HG02970 (cell line): ENCODE results near the gene GABBR2.

Source experiments
- ATAC-seq: cut with Tn5 transposase; IDR thresholded peaks from one replicate; pipeline ENCODE4 v1.9.1; 2021; ENCODE audit warnings: mild to moderate bottlenecking, moderate library complexity, moderate number of reproducible peaks; ENCODE audit not compliant: unreplicated experiment, low FRiP score

GABBR2 gene

DNA sequence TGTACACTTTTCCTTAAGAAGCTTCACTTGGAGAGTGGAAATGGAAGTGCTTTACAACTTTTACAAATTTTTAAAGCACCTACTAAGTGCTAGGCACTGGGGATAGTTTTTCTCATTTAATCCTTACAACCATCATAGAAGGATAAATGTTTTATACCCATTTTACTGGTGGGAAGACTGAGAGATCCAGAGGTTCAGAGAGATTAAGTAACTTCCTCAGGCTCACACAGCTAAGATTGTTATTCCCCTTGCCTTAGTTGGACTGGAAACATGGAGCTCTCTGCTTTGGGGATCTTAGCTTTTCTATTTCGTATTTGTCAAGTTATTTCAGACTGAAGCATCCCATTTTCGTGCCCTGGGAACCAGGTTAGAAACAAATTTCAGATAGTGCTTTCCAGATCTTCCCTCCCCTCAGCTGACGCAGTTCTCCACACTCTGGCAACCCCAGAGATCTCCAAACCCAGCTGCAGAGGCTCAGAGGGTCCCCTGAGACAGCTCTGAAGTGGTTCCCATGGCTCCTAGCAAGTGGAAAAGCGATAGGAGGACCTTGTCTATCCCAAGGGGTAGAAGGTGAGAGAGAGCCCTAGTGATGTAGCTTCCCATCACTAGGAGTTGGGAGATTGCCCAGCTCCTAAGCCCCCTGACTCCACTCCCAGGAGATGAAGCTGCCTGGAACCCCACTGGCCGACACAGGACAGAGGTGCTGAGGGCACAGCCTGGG is 16.2 kb upstream of the GABBR2 start:
- ATAC-seq, result no peak

DNA sequence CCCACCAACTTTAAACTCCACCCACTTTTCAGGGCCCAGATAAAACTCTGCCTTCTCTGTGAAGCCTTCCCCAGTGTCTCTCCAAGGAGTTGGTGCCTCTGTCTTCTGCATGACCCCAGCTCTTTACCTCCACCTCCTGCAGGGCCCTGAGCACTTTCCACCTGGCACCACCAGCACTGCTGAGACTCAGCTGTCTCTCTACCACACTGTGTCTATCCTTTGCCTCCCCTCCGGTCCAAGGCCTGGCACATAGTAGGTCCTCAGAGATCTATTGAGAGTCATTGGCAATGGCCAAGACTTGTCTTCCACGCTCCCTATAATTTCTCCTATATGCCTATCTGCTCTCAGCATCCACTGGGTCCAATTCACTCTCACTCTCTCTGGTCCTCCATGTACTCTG is 12.9 kb upstream of the GABBR2 start:
- no peak for ATAC-seq

DNA sequence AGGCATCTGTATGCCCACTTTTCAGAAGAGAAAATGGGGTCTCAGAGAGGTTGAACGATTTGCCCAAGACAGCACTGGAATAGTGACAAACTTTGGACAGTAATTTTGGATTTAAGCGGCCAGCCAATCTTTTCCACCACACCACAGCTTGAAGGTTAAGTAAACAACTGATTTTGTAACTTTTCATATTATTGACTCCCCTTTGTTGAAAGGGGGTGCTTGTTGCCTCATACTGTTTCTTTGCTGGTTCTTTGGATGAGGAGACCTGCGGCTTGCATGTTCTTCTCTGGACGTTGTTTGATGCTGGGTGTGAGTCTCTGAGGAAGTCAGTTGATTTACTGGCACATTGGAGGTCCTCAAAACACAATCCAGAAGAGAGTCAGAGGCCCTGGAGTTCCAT is 11.7 kb upstream of the GABBR2 start:
- ATAC-seq, result no peak

DNA sequence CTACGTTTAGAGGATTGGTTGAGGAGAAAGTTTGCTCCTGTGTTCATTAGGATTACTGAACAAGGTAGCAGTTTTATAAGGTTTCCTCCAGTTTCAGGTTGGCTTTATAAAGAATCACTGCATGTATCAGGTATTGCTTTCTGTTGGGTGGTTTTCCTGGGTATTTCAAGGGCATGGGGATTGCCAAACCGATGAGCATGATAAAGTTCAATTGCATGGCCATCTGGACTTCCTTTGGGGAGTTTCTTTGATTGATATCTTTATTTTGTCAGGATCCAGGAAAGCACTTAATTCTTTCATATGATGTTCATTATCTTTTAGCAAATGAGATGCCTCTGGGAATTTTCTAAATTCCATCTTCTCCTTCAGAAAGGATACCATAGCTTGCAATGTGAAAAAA is 10.3 kb upstream of the GABBR2 start:
- no peak for ATAC-seq

DNA sequence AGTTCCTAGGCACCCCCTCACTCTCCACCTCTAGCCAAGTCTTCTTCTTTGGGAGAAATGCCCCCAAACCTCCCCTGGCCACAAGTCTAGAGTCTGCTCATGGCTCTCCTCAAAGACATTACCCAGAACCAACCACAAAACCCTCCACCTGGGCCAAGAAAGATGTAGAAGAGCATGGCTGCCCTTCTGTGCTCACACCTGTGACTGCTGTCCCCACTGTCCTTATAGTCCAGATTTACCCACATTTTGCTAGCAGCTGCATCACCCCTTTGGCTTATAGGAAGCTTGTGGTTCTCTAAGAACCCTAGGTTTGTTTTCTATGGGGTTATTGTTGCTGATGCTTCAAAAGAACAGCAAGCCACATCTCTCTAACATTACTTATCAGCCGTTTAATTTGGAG is 6.1 kb upstream of the GABBR2 start:
- no peak for ATAC-seq

DNA sequence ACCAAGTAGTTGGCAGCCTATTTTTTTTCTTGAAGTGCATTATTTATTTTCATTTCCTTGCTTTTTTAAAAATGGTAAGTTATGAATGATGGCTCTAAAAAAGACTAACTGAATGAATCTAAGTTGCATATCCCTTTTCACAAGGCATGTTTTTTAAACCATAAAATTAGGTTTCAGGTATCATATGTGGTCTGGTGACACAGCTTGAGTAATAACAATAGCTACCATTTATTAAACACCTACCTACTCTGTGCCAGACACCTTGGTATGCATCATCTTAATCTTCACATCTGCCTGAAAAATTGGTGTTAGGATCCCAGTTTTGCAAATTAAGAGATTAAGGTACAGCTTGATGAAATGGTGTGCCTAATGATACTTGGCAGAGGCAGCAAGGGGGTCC is 4.3 kb upstream of the GABBR2 start:
- no peak for ATAC-seq

DNA sequence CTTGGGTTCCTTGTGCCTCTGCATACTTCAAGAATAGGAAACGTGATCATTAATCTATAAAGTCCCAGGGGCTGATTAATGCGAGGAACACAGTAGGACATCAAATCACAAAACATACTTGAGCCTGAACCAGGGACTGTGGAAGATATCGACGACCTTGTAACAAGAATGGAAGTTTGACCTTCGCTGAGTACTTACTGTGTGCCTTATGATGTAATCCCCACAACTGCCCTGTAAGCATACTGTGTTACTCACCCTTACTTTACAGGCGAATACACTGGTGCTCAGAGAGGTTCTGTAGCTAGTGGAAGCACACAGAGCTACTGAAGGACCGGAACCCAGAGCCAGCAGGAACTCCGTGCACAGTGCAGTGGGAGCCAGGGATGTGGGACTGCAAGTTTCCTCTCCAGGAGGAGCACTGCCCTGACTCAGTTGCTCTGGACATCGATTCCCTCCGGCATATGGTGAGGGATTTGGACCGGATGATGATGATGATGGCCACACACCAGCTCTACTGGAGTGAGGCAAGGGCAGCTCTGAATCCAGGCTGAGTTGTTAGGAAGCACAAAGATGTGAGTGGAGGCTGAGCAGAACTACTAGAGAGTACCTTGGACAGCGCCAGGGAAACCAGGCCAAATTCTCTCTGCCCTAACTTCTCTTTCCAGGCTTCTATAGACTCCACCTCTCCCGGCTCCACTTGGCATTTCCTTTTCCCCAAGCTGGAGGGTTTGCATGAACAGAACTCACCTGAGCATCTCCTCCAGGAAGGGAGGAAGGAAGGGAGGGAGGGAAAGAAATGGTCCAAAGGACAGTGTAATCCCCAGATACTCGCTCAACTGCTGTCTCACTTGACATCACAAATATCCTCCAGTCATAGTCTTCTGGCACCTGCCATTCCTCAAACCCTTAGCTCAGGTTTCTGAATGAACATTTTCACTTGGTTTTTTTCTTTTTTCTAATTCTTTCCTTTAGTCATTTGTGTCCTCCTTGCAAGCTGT is 1.5 kb upstream of the GABBR2 start:
- ATAC-seq, result no peak

DNA sequence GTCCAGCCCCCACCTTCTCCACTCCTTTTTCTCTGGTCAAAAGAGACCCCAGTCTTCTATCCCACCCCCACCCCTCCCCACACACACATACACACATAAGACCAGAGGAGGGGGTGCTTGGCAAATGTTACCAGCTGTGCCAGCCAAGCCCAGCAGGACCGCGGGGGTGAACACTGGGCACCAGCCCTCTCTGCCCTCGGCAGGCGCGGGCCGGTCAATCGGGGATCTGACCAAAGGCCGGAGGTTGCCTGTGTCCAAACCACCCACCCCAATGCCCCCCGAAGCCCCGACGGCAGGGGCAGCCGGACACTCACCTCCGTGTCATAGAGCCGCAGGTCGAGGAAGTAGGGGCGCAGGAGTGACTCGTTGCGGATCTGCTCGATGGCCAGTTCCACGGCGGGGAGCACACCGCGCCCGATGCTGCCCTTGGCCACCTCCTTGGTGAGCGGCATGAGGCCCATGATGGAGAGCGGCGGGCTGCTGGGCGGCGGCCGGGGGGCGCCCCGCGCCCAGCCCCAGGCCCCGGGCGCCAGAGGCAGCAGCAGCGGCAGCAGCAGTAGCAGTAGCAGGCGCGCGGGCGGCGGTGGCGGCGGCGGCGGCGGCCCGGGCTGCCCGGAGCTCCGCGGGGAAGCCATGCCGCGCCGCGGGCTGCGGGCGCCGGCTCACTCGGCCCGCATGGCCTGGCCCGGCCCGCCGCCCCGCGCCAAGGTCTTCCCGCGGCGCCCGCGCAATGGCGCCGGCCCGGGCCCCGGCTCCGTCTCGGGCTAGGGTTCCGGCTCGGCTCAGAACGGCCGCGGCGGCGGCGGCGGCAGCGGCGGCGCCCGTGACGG is 417 bp downstream of the GABBR2 start:
- ATAC-seq, result no peak

DNA sequence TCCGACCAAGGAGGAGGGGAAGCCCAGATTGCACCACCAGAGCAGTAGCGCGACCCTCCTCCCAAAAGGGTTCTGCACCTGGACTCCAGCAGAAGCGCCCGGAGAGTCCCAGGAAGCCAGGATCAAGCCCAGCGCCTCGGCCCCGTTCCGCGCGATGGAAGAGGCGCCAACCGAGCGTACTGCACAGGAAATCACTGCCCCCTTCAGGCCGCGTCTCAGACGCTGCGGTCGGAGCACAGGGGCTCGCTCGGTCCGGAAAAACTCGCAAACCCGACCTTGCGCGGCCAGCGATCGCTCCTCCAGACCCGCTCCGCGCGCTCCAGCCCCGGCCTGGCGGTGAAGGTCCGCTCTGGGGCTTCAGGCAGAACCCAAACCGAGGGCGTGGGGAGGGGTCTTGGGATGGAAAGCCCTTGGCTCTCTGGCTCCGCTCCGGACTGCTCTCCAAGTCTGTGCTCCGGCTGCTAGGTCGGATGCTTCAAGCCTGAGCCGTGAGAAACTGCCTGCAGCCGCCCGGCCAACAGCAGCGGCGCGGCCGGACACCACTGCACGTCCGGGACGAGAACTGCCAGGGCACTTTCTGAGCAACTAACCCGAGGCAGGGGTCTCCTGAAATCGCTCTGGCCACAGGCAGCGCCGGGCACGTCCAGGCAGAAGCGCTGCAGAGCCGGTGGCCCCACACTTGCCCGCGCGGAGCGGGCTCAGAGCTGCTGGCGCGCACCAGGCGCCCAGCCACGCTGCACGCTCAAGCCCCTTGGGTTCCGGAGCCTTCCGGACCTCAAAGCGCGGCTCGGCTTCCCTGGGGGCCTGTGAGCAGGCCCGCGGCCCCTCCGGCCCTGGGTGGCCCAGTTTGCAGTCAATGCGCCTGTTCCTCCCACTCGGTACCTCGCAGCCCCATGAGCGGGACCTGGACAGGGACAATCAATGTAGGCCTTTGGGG is 1.3 kb downstream of the GABBR2 start:
- ATAC-seq, result no peak

DNA sequence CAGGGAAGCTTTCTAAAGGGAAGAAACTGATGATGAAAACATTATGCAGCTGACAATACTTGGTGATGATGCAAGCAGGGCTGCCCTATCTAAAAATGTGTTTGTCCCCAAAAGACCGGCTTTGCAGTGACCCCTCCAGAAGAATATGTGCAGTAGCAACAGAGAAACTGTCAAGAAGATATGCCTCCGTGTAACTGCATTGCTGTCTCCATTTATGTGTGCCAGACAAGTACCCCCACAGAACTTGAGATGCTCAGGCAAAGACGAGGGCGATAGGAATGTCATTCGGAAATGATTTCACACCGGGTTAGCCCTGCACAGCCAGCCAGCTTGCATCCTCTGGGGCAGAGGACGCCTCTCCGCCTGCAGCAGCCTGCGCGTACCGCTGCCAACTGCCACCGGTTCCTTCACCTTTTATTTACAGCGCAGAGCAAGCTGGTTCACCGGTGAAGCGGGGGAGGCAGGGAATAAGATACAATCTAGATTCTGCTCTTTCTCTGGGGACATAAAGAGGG is 2.0 kb downstream of the GABBR2 start:
- ATAC-seq, result no peak

DNA sequence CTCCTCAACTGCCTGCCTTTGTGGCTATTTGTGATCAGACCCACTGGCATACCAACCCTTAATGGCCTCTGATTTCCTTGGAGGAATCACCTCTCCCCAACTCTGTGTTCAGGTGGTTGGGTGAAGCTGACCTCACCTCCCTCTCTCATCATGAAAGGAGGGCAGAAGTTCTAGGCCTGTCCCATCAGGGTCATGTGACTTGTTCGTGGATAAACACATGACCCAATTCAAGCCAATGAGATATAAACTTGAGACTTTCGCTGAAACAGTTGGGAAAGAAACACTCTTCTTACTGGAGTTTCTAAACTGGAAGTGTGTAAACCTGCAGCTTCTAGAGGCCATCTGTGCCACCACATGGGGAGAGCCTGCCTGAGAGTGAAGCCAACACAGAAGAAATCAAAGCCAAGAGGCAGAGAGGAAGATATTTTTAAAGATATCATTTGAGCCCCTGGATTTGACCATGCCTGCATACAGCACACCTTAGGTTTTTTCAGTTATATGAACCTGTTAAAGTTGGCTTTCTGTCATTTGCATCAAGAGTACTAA is 5.8 kb downstream of the GABBR2 start:
- no peak for ATAC-seq

DNA sequence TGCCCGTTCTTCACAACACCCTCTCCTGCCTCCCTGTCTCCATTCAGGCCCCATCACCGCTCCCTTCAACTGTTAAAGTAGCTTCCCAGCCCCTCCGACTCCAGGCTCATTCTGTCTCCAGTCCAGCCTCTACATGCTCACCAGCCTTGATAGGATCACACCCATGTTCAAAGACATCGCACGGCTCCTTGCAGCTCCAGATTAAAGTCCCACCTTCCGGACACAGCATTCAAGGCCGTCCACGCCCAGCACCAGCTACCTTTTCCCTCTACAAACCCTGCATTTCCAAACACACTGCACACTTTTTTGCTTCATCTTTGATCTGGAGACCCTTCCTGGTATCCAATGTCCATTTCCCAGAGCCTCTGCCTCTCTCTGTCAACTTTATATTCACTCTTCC is 6.4 kb downstream of the GABBR2 start:
- no peak for ATAC-seq

DNA sequence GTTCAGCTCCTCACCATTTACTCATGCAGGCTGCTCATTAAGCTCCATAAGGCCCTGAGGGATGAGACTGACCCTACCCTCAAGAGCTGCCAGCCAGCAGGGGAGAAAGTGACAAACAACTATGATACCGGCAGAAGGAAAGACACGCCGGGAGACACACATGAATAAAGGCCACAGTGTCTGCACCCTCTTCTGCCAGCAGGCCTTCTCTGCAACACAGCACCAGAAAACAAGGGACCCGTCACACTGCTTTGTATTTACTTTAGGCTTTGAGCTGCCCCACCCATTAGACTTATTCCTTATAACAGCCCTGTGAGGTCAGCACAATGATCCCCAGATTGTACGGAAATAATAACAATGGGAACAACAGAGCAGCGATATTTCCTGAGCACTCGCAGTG is 7.2 kb downstream of the GABBR2 start:
- no peak for ATAC-seq

DNA sequence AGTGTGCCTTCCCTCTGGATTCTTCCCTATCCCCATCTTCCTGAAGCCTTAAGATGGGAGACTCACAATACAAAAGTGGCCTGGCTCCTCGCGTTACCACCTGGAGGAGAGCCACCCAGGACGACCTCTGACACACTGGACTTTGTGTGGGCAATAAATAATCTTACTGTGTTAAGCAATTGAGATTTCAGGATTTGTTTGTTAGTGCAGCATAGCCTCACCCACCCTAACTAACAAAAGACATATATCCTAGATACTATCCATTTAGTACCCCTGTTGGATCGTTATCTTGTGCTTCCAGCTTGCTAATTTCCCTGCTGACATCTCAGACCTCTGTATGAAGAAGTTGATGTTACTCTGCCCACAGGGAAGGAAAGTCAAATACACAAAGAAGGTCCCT is 7.9 kb downstream of the GABBR2 start:
- no peak for ATAC-seq

DNA sequence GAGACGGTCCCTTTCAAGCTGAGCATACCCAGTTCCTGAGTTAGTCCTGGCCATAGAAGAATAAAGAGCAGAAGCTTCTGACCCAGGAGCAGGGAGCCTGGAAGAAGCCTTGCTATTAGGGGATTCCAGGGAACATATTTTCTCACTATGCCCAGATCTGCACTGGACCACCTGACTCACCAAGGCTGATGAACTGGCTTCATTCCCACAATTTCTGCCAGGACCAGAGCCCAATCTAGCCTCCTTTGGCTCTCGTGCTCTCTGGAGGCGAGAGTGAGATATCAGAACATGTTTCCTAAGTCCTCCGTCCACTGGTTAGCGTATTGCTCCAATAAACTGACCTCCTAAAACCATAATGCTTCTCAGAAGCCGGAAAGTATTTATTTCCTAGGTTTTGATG is 9.9 kb downstream of the GABBR2 start:
- ATAC-seq, result no peak

DNA sequence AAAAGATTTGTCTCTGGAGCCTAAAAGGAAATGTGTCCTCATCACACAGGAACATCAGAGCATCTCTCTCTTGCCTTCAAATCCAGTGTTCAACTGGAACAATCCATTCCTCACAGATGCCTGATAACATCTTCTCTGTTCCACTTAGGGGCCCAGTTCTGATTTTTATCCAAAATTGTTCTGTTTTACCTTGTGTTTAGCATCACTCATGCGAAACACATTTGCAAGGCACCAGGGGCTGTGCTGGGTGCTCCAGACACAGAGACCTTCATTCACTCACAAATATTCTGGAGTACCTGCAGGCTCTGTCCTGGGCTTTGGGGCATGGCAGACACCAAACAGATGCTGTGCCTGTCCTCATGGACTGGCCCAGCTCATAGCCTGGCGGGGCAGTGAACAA is 13.8 kb downstream of the GABBR2 start:
- ATAC-seq, result no peak

DNA sequence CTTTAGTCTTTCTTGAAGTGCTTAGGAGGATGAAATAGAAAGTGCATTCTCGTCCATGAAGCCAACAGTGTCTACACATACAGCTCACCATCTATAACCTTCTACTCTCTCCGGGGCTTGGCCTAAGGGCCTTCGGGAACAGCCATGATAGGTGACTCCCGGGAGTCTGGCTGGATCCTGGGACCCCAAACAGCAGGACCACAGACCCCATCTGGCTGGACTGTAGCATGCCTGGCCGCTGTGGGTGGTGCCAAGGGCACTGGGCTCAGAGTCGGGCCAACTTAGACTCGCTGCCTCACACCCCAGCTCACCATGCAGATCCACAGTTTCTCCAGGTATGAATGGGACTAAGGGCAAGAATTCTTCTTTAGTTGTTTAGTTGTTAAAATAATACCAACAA is 16.3 kb downstream of the GABBR2 start:
- no peak for ATAC-seq

DNA sequence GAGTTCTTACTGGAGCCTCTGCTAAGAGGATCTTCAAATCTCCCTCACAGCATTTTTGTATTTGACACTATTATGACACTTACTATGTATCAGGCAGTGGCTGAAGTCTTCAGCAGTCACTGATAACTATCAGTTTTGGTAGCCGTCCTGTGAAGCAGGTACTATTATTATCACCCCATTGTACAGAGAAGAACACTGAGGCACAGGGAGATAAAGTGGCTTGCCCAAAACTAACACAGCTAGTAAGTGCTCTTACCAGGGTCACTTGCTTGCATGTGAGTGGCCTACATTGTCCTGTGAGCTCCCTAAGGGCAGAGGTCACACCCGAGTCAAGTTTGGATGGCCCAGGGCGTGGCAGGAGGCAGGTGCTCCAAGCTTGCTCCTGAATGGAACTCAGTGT is 16.8 kb downstream of the GABBR2 start:
- ATAC-seq, result no peak

DNA sequence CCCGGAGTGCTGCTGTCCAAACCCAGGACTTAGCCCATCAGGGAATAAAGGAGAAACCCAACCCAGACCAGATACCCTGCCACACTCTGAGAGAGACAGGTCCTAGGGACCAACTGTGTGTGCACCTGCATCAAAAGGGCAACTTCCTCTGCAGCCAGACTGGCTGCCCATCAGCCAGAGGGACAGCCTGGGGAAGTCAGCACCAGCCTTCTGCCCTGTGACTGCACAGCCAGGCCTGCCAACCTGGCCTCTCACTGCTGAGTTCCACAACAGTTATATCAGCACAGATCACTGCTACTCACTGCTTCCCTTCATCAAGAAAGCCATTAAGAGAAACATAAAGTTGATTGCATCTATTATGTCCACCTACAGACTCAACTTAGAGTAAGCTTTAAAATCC is 18.0 kb downstream of the GABBR2 start:
- ATAC-seq, result no peak
